Brain microvascular endothelial cell (primary cell): Measurements from ENCODE around the gene KLHL8.

Experiments used
- DNase-seq: peaks from one replicate; pipeline ENCODE4 v3.0.0-alpha.2; 2020
- H3K27ac ChIP-seq: fragments of 250-450 bp; sonication (Bioruptor Pico); 2 replicates; pipeline ENCODE4 v1.5.1; 2020; ENCODE audit warnings: mild to moderate bottlenecking, moderate library complexity
- H3K27me3 ChIP-seq: fragments of 250-450 bp; sonication (Bioruptor Pico); replicated peaks from 2 replicates; pipeline ENCODE4 v1.5.1; 2020; ENCODE audit warnings: mild to moderate bottlenecking
- H3K36me3 ChIP-seq: fragments of 250-450 bp; sonication (Bioruptor Pico); replicated peaks from 2 replicates; pipeline ENCODE4 v1.5.1; 2020; ENCODE audit warnings: mild to moderate bottlenecking
- H3K4me3 ChIP-seq: 2 replicates; pipeline ENCODE4 v1.5.1; 2011; ENCODE audit warnings: low read depth, mild to moderate bottlenecking, control low read depth, low read length, moderate library complexity
- CTCF ChIP-seq: IDR thresholded peaks from 2 replicates; pipeline ENCODE4 v1.5.1; 2011; ENCODE audit warnings: low read depth, mild to moderate bottlenecking, moderate library complexity, low read length, control low read depth, inconsistent platforms; ENCODE audit errors: missing control alignments
- in situ Hi-C: cut with HindIII; loops from 2 replicates; pipeline ENCODE4 v1.10.0; 2017; ENCODE audit warnings: low sequenced_read_pairs, low pct_ligation_motif_present

The KLHL8 gene

DNA sequence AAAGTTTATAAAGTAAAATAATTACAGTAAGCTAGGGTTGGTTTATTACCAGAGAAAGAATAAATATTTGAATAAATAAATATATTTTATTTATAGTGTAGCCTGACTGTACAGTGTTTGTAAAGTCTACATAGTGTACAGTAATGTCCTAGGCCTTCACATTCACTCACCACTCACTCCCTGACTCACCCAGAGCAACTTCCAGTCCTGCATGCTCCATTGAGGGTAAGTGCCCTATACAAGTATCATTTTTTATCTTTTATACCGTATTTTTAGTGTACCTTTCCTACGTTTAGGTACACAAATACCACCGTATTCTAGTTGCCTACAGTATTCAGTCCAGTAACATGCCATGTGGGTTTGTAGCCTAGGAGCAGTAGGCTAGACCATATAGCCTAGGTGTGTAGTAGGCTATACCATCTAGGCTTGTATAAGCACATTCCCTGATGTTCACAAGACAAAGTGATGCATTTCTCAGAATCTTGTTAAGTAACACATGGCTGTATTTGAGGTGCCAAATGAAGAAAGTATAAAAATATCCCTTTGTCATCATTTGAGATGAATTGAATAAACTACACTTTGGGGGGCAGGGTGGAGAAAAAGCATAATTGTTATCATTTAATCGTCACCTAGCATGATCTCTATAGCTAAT is 14.7 kb upstream of the KLHL8 start:
- DNase-seq, result peak; percentile 60
- in situ Hi-C loops, result no loop called here
- Histone ChIP-seq H3K36me3 (no peaks in the 10 kb centered on the region), H3K27me3 (no peaks in the 10 kb centered on the region), H3K4me3 (no peak overlapping the region), H3K27ac (peak overlapping the region; percentile 45)
- TF ChIP-seq CTCF, result no peak

GRCh38 chr4:87232216-87232615 is 11.8 kb upstream of the KLHL8 start:
- H3K4me3 ChIP-seq, result no peak overlapping the region
- in situ Hi-C loops, result no loop called here
- no peak for DNase-seq
- no peak for TF ChIP-seq CTCF
- no peaks in the 10 kb centered on the region for H3K27me3 ChIP-seq
- no peaks in the 10 kb centered on the region for H3K36me3 ChIP-seq
- H3K27ac ChIP-seq, result no peak overlapping the region

- Histone ChIP-seq H3K27ac (no peak overlapping the region), H3K27me3 (no peaks in the 10 kb centered on the region), H3K4me3 (no peak overlapping the region), H3K36me3 (no peaks in the 10 kb centered on the region)
- in situ Hi-C loops, result no loop called here
- TF ChIP-seq CTCF, result no peak
- DNase-seq, result no peak
These were observed 10.4 kb upstream of the KLHL8 start for GRCh38 chr4:87230806-87231205.

DNA sequence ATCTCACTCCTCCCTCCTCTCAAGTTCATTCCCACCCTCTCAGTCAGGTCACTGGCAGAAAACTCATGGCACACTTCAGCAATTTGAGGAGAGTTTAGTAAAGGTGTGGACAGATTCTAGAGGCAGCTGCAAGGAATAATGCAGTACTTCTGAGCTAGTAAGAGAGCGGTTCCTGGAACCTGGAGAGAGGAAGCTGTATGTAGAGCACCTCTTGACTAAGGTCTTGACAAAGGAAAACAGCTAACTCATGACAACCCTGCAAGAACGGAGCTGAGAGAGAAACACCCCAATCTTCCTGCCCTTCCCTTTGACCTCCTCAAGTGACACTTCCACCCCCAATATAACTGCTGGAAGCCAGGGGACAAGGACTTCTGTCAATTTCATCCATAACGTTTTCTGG is 9.6 kb upstream of the KLHL8 start:
- in situ Hi-C loops, result no loop called here
- no peak for TF ChIP-seq CTCF
- H3K27ac ChIP-seq, result no peak overlapping the region
- no peaks in the 10 kb centered on the region for H3K36me3 ChIP-seq
- no peak overlapping the region for H3K4me3 ChIP-seq
- no peaks in the 10 kb centered on the region for H3K27me3 ChIP-seq
- no peak for DNase-seq

- in situ Hi-C loops, result no loop called here
- H3K4me3 ChIP-seq, result no peak overlapping the region
- no peak overlapping the region for H3K27ac ChIP-seq
- DNase-seq, result no peak
- no peak for TF ChIP-seq CTCF
- H3K27me3 ChIP-seq, result no peaks in the 10 kb centered on the region
- H3K36me3 ChIP-seq, result no peaks in the 10 kb centered on the region
These were observed 7.9 kb upstream of the KLHL8 start for GRCh38 chr4:87228262-87228860.

DNA sequence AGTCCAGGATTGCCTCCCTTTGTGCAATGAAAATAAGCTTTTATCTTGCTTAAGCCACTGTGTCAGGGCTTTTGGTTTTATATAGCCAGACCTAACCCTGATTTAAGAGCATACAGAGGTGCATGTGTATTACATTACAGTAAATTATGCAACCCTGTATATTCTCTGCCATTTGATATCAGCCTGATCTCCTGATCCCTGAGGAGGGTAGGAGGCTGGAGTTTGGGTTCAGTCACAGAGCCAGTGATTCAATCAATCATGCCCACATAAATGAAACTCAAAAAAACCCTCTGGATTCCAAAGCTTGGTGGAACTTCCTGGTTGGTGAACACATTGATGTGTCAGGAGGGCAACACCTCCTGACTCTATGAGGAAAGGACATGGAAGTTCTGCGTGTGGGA is 7.3 kb upstream of the KLHL8 start:
- Histone ChIP-seq H3K27me3 (no peaks in the 10 kb centered on the region), H3K27ac (no peak overlapping the region), H3K36me3 (no peaks in the 10 kb centered on the region), H3K4me3 (no peak overlapping the region)
- in situ Hi-C loops, result no loop called here
- no peak for TF ChIP-seq CTCF
- DNase-seq, result no peak
